K562 (cell line): ENCODE measurements around the gene NT5DC4. TPM values are rescaled to one million over a fixed set of nuclear protein-coding genes. Genes with fewer than 3 reads are reported as not detected.

Experiments
- EGR1 ChIP-seq: fragments of 450-650 bp; conservative IDR thresholded peaks from 2 replicates; pipeline ENCODE4 v1.6.1; 2017; ENCODE audit warnings: mild to moderate bottlenecking
- ERF ChIP-seq: fragments of 450-650 bp; formaldehyde crosslinking; IDR thresholded peaks from 2 replicates; pipeline ENCODE4 v1.4.0; 2020; ENCODE audit warnings: mild to moderate bottlenecking, mixed read lengths
- EWSR1 ChIP-seq: fragments of 450-650 bp; IDR thresholded peaks from 2 replicates; pipeline ENCODE4 v1.6.1; 2018; ENCODE audit warnings: borderline replicate concordance, mild to moderate bottlenecking, low read depth, moderate library complexity; ENCODE audit not compliant: partially characterized antibody
- GTF2F1 ChIP-seq: IDR thresholded peaks from 2 replicates; pipeline ENCODE4 v1.6.1; 2011; ENCODE audit warnings: low read depth, low read length, improper control_type of control experiment
- HDAC6 ChIP-seq: IDR thresholded peaks from 2 replicates; pipeline ENCODE4 v1.6.1; 2012; ENCODE audit warnings: low read depth, mild to moderate bottlenecking, control low read depth, inconsistent platforms, low read length, moderate library complexity
- IRF9 ChIP-seq: fragments of 450-650 bp; IDR thresholded peaks from 2 replicates; pipeline ENCODE4 v1.6.1; 2016; ENCODE audit warnings: missing biosample characterization, missing genetic modification characterization
- KDM5B ChIP-seq: fragments of 200-600 bp; sonication (generic); IDR thresholded peaks from 2 replicates; pipeline ENCODE4 v1.6.1; 2012; ENCODE audit warnings: low read depth, mild to moderate bottlenecking, moderate library complexity, low read length, control low read depth, inconsistent platforms; ENCODE audit not compliant: insufficient replicate concordance
- MAFF ChIP-seq: IDR thresholded peaks from 2 replicates; pipeline ENCODE4 v1.6.1; 2012; ENCODE audit warnings: low read length, improper control_type of control experiment
- MCM2 ChIP-seq: fragments of 450-650 bp; IDR thresholded peaks from 2 replicates; pipeline ENCODE4 v1.6.1; 2017; ENCODE audit warnings: low read depth, mild to moderate bottlenecking
- MEIS2 ChIP-seq: fragments of 450-650 bp; IDR thresholded peaks from 2 replicates; pipeline ENCODE4 v1.6.1; 2014; ENCODE audit warnings: mild to moderate bottlenecking; ENCODE audit not compliant: partially characterized antibody
- RBM17 ChIP-seq: fragments of 200-400 bp; formaldehyde crosslinking; IDR thresholded peaks from 2 replicates; pipeline ENCODE4 v1.6.1; 2017; ENCODE audit warnings: low read depth, mild to moderate bottlenecking, low read length, borderline replicate concordance
- SIN3B ChIP-seq: fragments of 450-650 bp; IDR thresholded peaks from 2 replicates; pipeline ENCODE4 v1.6.1; 2017; ENCODE audit warnings: low read depth, mild to moderate bottlenecking, moderate library complexity
- TRIM25 ChIP-seq: fragments of 450-650 bp; IDR thresholded peaks from 2 replicates; pipeline ENCODE4 v1.7.0; 2016; ENCODE audit warnings: borderline replicate concordance
- XRCC5 ChIP-seq: fragments of 200-400 bp; formaldehyde crosslinking; IDR thresholded peaks from 2 replicates; pipeline ENCODE4 v1.6.1; 2017; ENCODE audit warnings: low read depth, mild to moderate bottlenecking, low read length
- ZKSCAN8 ChIP-seq: fragments of 200-800 bp; sonication (Bioruptor generic); IDR thresholded peaks from 2 replicates; pipeline ENCODE4 v1.6.1; 2016; ENCODE audit warnings: missing genetic modification characterization, missing compliant biosample characterization
- ZNF76 ChIP-seq: fragments of 250-450 bp; sonication (Bioruptor Pico); IDR thresholded peaks from 2 replicates; pipeline ENCODE4 v1.4.0; 2020; ENCODE audit warnings: mild to moderate bottlenecking, moderate library complexity, borderline replicate concordance
- polyA plus RNA-seq, 8 experiments: library from polyadenylated mRNA; depleted of rRNA in 4 of 8; stranded (reverse) in 5 of 8; unstranded in 3 of 8; fragments of >200 nt; fragmentation: Nextera tagmentation in 2 of 8; fragmentation: Illumina TruSeq in 1 of 8; extraction: Ambion mirVana in 2 of 8; extraction: Trizol in 1 of 8; gene quantifications; 2 replicates each; pipeline versions ENCODE4 v1.2.1 to v1.2.3, GENCODE V29; 2011 to 2014; ENCODE audit warnings: inconsistent platforms in 1 of 8, missing spikeins in 1 of 8
- total RNA-seq, 7 experiments: library from RNA; depleted of rRNA in 6 of 7; stranded (reverse); fragments of >200 nt in 6 of 7; fragmentation: Illumina TruSeq in 2 of 7; extraction: Trizol in 2 of 7; gene quantifications; 2 replicates each; pipeline versions ENCODE4 v1.2.1 to v1.2.3, GENCODE V29; 2011 to 2021; ENCODE audit warnings: low replicate concordance in 1 of 7
- TF ChIP-seq, protein P1 (sequence below): fragments of 250-450 bp; sonication (Bioruptor Pico); IDR thresholded peaks from 2 replicates; pipeline ENCODE4 v1.5.0; 2022; ENCODE audit warnings: mild to moderate bottlenecking
- TF ChIP-seq, protein P2 (sequence below): sonication (generic); formaldehyde crosslinking; IDR thresholded peaks from 2 replicates; pipeline ENCODE4 v1.8.1; 2023; ENCODE audit warnings: mild to moderate bottlenecking, missing genetic modification reagents
- TF ChIP-seq, protein P3 (sequence below): fragments of 450-650 bp; IDR thresholded peaks from 2 replicates; pipeline ENCODE4 v1.6.1; 2017; ENCODE audit warnings: antibody characterized with exemption

Gene NT5DC4
- total and polyA plus RNA-seq, 9 of the 15 experiments (the other 6 are each of a cell fraction or from before 2014, with no cell fraction given): 0.44 to 6.9 (median 2.5) TPM

GRCh38 chr2:112712903-112713584, 7.8 kb upstream of the NT5DC4 start (continued):
- TF ChIP-seq, protein P1, sequence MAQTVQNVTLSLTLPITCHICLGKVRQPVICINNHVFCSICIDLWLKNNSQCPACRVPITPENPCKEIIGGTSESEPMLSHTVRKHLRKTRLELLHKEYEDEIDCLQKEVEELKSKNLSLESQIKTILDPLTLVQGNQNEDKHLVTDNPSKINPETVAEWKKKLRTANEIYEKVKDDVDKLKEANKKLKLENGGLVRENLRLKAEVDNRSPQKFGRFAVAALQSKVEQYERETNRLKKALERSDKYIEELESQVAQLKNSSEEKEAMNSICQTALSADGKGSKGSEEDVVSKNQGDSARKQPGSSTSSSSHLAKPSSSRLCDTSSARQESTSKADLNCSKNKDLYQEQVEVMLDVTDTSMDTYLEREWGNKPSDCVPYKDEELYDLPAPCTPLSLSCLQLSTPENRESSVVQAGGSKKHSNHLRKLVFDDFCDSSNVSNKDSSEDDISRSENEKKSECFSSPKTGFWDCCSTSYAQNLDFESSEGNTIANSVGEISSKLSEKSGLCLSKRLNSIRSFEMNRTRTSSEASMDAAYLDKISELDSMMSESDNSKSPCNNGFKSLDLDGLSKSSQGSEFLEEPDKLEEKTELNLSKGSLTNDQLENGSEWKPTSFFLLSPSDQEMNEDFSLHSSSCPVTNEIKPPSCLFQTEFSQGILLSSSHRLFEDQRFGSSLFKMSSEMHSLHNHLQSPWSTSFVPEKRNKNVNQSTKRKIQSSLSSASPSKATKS (CRISPR knock-in tag): no peak
- TF ChIP-seq SIN3B: no peak
- TF ChIP-seq EWSR1: no peak
- no peak for TF ChIP-seq XRCC5
- peak; percentile 72 for TF ChIP-seq MEIS2
- TF ChIP-seq IRF9 (tag): no peak
- TF ChIP-seq MCM2: no peak
- TF ChIP-seq KDM5B: peak; percentile 27
- TF ChIP-seq EGR1: peak; percentile 98
- no peak for TF ChIP-seq GTF2F1
- TF ChIP-seq HDAC6: no peak
- no peak for TF ChIP-seq MAFF
- TF ChIP-seq ERF (CRISPR knock-in tag): no peak
- no peak for TF ChIP-seq RBM17
- TF ChIP-seq ZKSCAN8 (CRISPR knock-in tag): no peak
- TF ChIP-seq, protein P2, sequence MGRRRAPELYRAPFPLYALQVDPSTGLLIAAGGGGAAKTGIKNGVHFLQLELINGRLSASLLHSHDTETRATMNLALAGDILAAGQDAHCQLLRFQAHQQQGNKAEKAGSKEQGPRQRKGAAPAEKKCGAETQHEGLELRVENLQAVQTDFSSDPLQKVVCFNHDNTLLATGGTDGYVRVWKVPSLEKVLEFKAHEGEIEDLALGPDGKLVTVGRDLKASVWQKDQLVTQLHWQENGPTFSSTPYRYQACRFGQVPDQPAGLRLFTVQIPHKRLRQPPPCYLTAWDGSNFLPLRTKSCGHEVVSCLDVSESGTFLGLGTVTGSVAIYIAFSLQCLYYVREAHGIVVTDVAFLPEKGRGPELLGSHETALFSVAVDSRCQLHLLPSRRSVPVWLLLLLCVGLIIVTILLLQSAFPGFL (CRISPR knock-in tag): no peak
- no peak for TF ChIP-seq TRIM25
- TF ChIP-seq, protein P3, sequence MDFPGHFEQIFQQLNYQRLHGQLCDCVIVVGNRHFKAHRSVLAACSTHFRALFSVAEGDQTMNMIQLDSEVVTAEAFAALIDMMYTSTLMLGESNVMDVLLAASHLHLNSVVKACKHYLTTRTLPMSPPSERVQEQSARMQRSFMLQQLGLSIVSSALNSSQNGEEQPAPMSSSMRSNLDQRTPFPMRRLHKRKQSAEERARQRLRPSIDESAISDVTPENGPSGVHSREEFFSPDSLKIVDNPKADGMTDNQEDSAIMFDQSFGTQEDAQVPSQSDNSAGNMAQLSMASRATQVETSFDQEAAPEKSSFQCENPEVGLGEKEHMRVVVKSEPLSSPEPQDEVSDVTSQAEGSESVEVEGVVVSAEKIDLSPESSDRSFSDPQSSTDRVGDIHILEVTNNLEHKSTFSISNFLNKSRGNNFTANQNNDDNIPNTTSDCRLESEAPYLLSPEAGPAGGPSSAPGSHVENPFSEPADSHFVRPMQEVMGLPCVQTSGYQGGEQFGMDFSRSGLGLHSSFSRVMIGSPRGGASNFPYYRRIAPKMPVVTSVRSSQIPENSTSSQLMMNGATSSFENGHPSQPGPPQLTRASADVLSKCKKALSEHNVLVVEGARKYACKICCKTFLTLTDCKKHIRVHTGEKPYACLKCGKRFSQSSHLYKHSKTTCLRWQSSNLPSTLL: no peak
- TF ChIP-seq ZNF76 (CRISPR knock-in tag): no peak
